ENCODE data around the gene BLID.

DNA sequence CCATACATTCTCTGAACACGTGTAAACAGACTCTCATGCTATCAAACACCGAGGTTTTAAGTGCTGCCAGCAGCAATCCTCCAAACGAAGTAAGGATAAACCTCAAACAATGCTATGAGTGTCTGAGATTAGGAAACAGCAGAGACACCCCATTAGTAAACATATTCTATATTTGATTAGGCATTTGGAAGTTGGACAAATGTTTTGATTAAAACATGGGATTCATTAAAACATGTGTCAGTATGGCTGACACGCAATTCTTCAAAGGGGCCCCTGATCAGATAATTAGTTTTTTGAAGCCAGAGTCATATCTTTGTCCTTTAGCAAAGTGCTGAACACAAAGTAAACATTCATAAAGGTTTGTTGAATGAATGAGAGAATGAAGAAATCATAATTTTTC lies 33.2 kb upstream of the BLID start:
- TF ChIP-seq, protein P1, sequence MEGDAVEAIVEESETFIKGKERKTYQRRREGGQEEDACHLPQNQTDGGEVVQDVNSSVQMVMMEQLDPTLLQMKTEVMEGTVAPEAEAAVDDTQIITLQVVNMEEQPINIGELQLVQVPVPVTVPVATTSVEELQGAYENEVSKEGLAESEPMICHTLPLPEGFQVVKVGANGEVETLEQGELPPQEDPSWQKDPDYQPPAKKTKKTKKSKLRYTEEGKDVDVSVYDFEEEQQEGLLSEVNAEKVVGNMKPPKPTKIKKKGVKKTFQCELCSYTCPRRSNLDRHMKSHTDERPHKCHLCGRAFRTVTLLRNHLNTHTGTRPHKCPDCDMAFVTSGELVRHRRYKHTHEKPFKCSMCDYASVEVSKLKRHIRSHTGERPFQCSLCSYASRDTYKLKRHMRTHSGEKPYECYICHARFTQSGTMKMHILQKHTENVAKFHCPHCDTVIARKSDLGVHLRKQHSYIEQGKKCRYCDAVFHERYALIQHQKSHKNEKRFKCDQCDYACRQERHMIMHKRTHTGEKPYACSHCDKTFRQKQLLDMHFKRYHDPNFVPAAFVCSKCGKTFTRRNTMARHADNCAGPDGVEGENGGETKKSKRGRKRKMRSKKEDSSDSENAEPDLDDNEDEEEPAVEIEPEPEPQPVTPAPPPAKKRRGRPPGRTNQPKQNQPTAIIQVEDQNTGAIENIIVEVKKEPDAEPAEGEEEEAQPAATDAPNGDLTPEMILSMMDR (IDR thresholded peaks at IDR 0.05) = no peak
- TF ChIP-seq EP300 (IDR thresholded peaks at IDR 0.05) (no peak), POLR2A (IDR thresholded peaks at IDR 0.05) (no peak), POLR2AphosphoS5 (IDR thresholded peaks at IDR 0.05) (no peak)

All from suprapubic skin (tissue), 4 donors.